ENCODE measurements around the gene PPP1R26.
A peak's percentile ranks its signal among the peaks of the same experiment; 100 is the strongest.

The PPP1R26 gene

DNA sequence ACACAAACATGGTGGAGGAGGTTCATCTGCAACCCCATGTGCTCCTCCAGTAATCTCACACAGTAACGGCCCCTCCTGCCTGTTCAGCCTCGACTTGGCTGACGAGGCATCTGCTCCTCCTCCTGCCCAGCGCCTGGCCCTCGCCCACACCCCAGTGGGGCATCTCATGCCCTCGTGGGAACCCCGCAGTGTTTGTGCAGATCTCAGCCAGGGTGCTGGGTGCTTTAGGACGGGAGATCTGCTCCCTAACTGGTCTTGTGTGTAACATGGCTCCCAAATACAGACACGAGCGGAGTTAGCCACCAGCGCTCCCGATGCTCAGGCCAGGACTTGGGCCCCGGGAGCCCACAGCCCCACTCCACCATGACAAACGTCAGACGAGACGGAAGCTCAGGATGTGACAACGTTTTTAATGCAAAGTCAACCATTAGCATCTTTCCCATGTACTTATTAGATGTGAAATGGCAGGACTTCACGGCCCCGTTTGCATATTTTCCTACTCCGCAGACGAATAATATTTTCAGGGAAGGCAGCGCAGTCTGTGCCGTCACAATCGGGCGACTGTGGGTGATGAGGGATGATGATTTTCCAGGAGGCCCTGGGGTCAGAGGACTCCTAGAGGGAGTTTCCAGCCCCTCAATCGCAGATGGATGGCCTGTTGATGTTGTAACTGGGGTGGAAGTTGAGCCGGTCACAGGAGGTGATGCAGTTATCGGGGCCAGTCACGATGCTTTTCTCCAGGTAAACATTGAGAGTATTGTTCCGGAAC, 15.4 kb downstream of the PPP1R26 start:
- no peaks in the 10 kb centered on the region for H3K36me3 ChIP-seq (ENCODE audit: control insufficient read depth, insufficient read depth, low read length)
- H3K27me3 ChIP-seq (replicated peaks; ENCODE audit: control insufficient read depth, insufficient read depth, low read length) = no peaks in the 10 kb centered on the region
- H3K4me3 ChIP-seq (replicated peaks; ENCODE audit: low read depth, low read length) = no peak overlapping the region
- no peak for DNase-seq (ENCODE audit: extremely low read depth, insufficient read length)
- TF ChIP-seq, protein P1, sequence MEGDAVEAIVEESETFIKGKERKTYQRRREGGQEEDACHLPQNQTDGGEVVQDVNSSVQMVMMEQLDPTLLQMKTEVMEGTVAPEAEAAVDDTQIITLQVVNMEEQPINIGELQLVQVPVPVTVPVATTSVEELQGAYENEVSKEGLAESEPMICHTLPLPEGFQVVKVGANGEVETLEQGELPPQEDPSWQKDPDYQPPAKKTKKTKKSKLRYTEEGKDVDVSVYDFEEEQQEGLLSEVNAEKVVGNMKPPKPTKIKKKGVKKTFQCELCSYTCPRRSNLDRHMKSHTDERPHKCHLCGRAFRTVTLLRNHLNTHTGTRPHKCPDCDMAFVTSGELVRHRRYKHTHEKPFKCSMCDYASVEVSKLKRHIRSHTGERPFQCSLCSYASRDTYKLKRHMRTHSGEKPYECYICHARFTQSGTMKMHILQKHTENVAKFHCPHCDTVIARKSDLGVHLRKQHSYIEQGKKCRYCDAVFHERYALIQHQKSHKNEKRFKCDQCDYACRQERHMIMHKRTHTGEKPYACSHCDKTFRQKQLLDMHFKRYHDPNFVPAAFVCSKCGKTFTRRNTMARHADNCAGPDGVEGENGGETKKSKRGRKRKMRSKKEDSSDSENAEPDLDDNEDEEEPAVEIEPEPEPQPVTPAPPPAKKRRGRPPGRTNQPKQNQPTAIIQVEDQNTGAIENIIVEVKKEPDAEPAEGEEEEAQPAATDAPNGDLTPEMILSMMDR (IDR thresholded peaks at IDR 0.05; ENCODE audit: insufficient read depth, low read length, poor library complexity, severe bottlenecking) = no peak

- Histone ChIP-seq H3K4me3 (replicated peaks; ENCODE audit: low read depth, low read length) (no peak overlapping the region), H3K27me3 (replicated peaks; ENCODE audit: control insufficient read depth, insufficient read depth, low read length) (no peaks in the 10 kb centered on the region), H3K36me3 (ENCODE audit: control insufficient read depth, insufficient read depth, low read length) (peaks cover 11% of the 10 kb centered on the region)
- TF ChIP-seq, protein P1 (IDR thresholded peaks at IDR 0.05; ENCODE audit: insufficient read depth, low read length, poor library complexity, severe bottlenecking) = no peak
- no peak for DNase-seq (ENCODE audit: extremely low read depth, insufficient read length)
These were observed 19.0 kb downstream of the PPP1R26 start for GRCh38 chr9:135498381-135499126.

GRCh38 chr9:135499326-135500070, 19.9 kb downstream of the PPP1R26 start:
- peak overlapping the region; percentile 95 for H3K4me3 ChIP-seq (replicated peaks; ENCODE audit: low read depth, low read length)
- peak; percentile 82 for DNase-seq (ENCODE audit: extremely low read depth, insufficient read length)
- TF ChIP-seq, protein P1 (IDR thresholded peaks at IDR 0.05; ENCODE audit: insufficient read depth, low read length, poor library complexity, severe bottlenecking) = no peak

DNA sequence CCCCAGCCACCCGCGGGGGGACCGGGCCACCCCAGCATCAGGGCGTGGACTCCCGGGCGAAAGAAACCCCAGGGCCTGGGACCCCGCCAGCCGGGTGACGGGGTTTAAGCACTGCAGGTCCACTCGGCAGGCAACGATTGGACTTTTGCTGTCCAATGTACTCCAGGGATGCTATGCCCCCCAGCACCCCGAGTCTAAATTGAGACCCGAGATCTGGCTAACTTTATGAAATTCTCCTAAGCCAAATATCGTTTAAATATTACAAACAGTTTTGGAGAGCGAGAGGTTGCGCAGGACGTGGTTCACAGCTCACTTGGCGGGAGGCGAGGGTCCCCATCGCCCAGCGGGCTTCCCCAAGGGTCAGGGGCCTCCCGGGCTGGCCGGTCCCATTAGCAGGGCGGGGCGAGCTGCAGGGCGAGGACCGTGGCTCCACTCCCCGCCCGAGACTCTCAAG, 20.5 kb downstream of the PPP1R26 start:
- TF ChIP-seq, protein P1 (IDR thresholded peaks at IDR 0.05; ENCODE audit: insufficient read depth, low read length, poor library complexity, severe bottlenecking) = no peak
- H3K27me3 ChIP-seq (replicated peaks; ENCODE audit: control insufficient read depth, insufficient read depth, low read length) = no peaks in the 10 kb centered on the region
- H3K4me3 ChIP-seq (replicated peaks; ENCODE audit: low read depth, low read length) = peak overlapping the region; percentile 95
- H3K36me3 ChIP-seq (ENCODE audit: control insufficient read depth, insufficient read depth, low read length) = peaks cover 24% of the 10 kb centered on the region
- no peak for DNase-seq (ENCODE audit: extremely low read depth, insufficient read length)

More at GRCh38 chr9:135499326-135500070, 19.9 kb downstream of the PPP1R26 start:
- Histone ChIP-seq H3K27me3 (replicated peaks; ENCODE audit: control insufficient read depth, insufficient read depth, low read length) (no peaks in the 10 kb centered on the region), H3K36me3 (ENCODE audit: control insufficient read depth, insufficient read depth, low read length) (peaks cover 19% of the 10 kb centered on the region)

GRCh38 chr9:135500525-135501260, 21.1 kb downstream of the PPP1R26 start, which contains the start of gene MRPS2:
Gene MRPS2 (plus strand): TSS chr9:135500682. CDS start chr9:135500711, 29 bp downstream.
- H3K27me3 ChIP-seq (replicated peaks; ENCODE audit: control insufficient read depth, insufficient read depth, low read length) = no peaks in the 10 kb centered on the region
- peaks cover 26% of the 10 kb centered on the region for H3K36me3 ChIP-seq (ENCODE audit: control insufficient read depth, insufficient read depth, low read length)
- peak within 1 kb of the TSS; percentile 95 for H3K4me3 ChIP-seq (replicated peaks; ENCODE audit: low read depth, low read length)
- TF ChIP-seq, protein P1 (IDR thresholded peaks at IDR 0.05; ENCODE audit: insufficient read depth, low read length, poor library complexity, severe bottlenecking) = peak; percentile 83
- DNase-seq (ENCODE audit: extremely low read depth, insufficient read length) = peak; percentile 90
